Esophagus squamous epithelium (tissue), 4 donors: ENCODE data around the gene ALG9.

ENCODE experiments used
- CTCF ChIP-seq, 6 experiments: fragments of 450-650 bp in 4 of 6; fragments of 200-600 bp in 2 of 6; sonication (generic) in 2 of 6; IDR thresholded peaks; one replicate each; pipeline ENCODE4 v1.5.1; 2016 to 2019; ENCODE audit warnings: antibody characterized with exemption in 6 of 6, mild to moderate bottlenecking in 4 of 6, moderate library complexity in 4 of 6
- POLR2A ChIP-seq, 4 donors: fragments of 450-650 bp; IDR thresholded peaks; one replicate each; pipeline ENCODE4 v1.6.1; 2017; ENCODE audit warnings: antibody characterized with exemption in 4 of 4, mild to moderate bottlenecking in 4 of 4, moderate library complexity in 3 of 4

- no peak for TF ChIP-seq CTCF (IDR thresholded peaks at IDR 0.05)
- no peak for TF ChIP-seq POLR2A (IDR thresholded peaks at IDR 0.05)
Measured at GRCh38 chr11:111808834-111809233, 62.5 kb downstream of the ALG9 start.
